Testis (tissue), 2 donors: Measurements from ENCODE around the gene R3HDM4.

Experiments
- CTCF ChIP-seq, 3 experiments: fragments of 450-650 bp in 2 of 3; fragments of 200-600 bp in 1 of 3; sonication (generic) in 1 of 3; IDR thresholded peaks; one replicate each; pipeline ENCODE4 v1.5.1; 2016 to 2019; ENCODE audit warnings: antibody characterized with exemption in 3 of 3, mild to moderate bottlenecking in 2 of 3, moderate library complexity in 1 of 3
- POLR2A ChIP-seq: fragments of 450-650 bp; IDR thresholded peaks from one replicate; pipeline ENCODE4 v1.6.1; 2017; ENCODE audit warnings: antibody characterized with exemption, mild to moderate bottlenecking, moderate library complexity

GRCh38 chr19:854549-854948 lies 58.5 kb downstream of the R3HDM4 start:
- TF ChIP-seq CTCF (IDR thresholded peaks at IDR 0.05) = no peak
- TF ChIP-seq POLR2A = no peak
